ENCODE measurements around the gene FAM163A.
"Not testable (repeated sequence)": the region's sequence is repeated elsewhere in the genome, so short reads cannot be mapped to it uniquely, and the experiment has no call there.

Gene FAM163A

DNA sequence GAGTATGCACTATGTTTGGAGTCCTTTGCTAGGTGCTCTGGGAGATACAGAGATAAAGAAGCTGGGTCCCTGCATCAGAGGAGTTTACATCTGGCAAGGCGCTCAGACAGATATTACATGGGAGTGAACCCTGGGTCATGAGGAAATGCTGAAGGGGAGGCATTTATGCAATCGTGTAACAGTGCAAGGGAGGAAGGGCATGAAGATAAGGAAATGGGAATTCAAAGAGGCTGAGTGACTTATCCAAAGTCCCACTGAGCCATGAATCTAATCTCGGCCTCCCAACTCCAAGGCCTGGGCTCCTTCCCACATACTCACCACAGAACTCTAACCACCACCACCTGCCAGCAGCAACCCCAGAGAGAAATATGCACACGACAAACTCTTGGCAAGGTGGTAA is 51.6 kb downstream of the FAM163A start:
- no peak for DNase-seq

DNA sequence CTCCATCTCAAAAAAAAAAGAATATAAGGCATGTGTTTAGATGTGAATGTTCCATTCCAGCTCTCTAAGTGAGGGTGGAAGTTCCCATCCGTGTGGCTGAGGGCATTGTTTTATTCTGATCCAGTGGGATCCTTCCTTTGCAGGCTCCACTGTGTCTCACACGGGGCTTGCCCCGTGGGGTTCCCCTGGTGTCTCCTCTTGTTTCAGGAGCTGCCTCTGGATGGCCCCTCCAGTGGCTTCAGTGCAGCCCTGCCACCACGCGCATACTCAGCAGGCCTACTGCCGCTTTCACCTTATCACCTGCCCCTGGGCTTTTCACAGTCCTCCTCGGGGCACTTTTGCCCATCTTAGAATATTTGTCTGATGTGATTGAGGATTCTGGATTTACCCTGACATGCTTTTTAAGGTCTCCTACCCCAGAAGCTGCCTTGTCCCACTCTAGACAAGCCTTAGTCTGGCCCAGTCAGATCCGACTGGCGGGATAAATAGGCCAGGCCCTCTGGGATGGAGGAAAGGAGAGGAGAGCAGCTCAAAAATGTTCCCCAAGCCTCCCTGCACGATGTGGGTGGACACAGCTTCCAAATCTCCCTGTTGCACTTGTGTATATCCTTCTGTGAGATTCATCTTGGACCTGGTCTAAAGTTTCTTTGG is 55.2 kb downstream of the FAM163A start:
- no peak for DNase-seq

DNA sequence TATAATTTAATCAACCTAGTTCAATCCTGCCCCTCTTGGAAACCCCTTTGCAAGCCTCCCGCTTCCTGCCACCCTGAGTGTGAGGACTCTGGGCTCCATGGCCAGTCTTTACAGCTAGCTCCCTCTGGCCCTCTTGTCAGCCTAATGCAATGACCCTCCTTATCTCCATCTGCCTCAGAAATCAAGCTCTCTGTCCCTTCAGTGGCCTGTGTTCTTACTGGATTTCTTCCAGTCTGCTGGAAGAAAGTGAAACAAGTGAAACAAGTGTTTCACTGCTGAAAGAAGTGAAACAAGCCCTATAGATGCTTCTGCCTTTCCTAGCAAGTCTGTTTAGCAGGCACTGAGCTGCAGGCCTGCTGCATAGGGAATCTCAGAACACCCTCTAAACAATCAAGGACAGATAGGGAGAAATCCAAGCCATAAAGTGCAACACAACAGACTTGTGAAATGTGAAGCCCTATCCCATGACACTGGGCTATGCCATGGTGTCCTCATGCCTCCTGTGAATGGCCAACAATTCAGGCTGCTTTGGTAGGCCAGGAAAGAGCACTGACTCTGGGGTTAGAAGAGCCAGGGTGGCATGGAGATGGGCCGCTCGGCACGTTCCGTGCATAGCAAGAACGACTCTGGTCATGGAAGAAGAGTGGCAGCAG is 55.9 kb downstream of the FAM163A start:
- no peak for DNase-seq

DNA sequence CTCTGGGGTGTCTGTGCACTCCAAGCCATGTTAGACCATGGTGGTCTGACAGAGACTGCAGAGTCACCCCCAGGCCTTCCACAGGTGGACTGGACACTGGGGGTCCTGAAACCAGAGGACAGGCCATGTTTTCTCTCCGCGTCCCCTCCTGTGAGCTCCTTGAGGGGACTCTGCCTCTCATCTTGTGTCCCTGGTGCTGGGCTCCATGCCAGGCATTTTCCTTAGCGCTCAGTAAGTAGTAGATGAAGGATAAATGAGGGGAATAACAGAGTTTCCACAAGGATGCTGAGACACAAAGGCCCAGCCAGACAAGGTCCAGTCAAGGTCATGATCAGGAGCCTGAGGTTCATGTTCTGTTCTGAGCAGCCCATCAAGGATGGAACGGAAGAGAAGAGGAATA is 57.4 kb downstream of the FAM163A start:
- no peak for DNase-seq

DNA sequence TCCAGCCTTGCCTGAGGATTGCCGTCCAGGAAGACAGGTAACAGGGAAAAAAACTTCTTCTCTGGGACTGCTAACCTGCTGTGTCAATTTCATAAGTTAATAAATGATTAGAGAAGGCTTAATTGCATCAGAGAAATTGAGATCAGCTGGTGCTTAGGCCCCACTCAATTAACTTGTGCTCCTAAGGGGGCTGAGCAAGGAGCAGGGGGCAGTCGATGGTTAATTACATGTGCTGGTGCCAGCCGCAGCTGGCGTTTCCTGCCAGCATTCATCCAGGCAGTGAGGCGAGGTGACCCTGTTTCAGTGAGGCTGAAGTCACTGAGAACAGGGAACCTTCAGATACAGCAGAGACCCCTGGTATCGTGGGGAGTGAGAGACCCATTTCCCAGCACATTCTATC is 60.0 kb downstream of the FAM163A start:
- no peak for DNase-seq

DNA sequence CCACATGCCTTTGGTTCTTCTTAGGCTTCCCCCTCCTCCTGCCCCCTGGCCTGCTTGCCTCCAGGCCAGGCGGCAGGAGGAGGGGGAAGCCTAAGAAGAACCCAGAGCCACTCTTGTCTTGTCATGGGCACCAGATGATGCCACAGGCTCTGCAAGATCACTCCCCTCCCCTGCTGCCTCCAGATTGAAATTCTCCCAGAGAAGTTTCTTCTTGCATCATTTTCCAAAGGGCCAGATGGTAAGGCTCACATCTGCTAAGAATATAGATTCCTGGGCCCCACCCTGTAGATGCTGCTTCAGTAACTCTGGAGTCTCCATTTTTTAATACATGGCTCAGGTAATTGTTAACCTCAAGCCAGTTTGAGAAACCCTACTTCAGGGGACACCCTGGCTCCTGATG is 60.8 kb downstream of the FAM163A start:
- DNase-seq: no peak

DNA sequence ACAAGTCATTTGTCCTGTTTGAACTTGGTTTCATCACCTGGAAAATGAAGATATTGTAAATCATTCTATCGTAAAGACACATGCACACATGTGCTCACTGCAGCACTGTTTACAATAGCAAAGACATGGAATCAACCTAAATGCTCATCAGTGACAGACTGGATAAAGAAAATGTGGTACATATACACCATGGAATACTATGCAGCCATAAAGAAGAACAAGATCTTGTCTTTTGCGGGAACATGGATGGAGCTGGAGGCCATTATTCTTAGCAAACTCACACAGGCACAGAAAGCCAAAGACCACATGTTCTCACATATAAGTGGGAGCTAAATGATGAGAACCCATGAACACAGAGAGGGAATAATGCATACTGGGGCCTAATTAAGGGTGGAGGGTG is 61.3 kb downstream of the FAM163A start:
- DNase-seq: not testable (repeated sequence)

DNA sequence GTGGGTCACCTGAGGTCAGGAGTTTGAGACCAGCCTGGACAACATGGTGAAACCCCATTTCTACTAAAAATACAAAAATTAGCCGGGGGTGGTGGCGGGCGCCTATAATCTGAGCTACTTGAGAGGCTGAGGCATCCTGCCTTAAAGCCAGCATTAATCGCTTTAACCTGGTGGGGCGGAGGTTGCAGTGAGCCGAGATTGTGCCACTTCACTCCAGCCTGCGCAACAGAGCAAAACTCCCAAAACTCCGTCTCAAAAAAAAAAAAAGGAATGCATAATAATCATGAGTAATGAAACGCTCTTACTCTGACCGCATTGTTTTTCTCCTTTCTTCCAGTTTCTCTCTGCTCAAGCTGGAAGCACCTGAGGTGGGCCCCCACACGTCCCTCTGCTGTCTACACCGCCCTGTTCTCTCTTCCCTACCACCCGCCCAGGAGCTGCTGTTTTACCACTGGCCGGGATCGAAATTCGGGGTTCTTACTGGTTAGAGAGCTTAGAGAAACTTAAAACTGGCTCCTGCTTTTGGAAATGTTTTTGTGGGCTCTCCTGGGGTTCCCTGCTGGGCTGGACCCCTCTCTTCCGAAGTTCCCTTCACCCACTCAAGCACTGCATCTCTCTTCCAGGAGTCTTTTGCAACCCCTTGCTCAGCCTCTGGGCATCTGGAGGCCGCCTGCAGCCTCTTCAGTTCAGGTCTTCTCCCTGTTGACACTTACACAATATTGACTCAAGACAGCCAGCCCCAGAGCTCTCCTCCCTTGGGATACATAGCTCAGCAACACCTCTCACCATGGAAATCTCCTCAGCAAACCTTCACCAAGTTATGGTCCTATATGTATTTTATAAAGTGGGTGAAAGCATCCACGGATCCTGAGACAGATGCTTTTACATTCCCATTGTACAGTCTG is 62.5 kb downstream of the FAM163A start:
- no peak for DNase-seq

DNA sequence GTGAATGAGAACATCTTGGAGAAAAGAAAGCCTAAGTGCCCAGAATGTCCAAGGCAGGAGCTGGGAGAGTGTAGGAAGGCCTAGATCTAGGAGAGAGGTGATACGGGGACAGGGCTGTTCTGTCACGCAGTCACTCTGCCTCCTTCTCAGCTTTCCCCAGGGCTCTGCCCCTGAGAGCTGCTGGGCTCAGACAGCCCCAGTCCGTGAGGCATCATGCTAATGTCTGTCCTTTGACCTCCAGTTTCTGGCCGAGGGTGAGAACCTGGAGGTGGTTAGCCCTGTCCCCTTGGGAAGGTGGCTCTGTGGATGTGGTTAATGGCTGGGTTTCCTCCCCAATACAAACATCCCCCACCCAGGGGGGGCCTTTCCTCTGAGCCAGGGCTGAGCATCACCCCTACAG is 63.2 kb downstream of the FAM163A start:
- no peak for DNase-seq

DNA sequence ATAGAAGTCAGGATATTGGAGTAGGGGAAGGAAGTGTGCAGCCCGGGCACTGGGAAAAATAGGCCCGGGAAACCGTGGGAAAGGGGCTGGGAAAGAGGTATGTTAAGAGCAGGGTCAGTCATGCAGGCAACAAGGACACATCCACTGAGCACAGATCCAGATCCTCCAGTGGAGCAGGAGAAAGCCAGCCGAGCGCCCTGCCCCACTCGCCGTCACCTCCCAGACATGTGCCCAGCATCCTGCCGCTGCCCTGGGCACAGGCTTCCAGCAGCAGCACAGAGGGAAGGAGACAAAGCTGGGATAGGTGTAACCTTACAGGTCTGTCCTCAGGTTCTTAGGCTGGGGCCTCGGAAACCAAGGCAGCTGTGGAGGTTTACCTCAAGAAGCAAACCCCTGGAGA is 64.2 kb downstream of the FAM163A start:
- no peak for DNase-seq

DNA sequence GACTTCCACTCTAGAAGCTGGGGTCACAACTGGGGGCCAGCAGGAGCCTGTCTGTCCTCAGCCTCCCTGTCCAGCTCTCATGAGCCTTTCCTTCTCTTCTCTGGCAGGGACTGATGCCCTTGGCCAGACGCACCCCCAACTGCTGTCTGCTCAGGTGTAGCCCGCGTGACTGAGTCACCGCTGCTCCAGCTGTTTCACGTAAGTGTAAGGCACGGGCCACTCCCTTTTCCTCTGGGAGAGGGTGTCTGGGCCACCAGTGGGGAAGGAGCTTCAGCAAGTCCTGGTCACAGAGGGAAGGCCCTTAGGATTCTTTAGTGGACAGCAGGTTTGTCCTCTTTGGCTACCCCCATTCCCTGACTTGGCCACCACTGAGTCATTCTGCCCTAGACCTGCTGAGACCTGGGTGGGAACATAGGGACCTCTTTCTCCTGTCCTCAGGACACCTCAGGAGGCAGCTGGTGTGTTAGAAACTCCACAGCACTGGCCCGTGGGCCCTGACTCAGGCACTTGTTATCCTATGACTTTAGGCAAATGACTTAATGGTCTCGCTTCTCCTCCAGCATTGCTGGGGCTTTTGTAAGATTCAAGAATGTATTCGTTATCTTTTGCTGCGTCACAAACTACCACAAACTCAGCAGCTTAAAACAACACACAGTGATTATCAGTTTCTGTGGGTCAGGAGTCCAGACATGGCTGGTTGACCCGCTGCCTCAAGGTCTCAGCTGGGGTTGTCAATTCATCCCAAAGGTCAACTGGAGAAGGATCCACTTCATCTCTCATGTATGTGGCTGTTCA is 64.8 kb downstream of the FAM163A start:
- DNase-seq: no peak

DNA sequence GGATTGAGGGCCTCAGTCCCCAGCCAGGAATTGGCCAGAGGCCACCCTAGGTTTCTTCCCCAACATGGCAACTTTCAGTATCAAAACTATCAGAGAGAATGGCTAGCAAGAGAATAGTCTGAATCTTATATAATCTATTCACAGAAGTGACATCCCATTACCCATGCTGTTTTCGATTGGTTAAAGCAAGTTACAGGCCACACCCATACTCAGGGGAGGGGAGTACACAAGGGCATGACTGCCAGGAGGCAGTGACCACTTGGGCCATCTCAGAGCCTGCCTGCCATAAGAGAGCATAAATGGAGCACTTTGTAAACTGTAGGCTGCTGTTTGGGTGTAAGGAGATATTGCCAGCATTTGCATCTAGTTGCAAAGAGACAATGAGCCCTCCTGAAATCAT is 65.4 kb downstream of the FAM163A start:
- DNase-seq: no peak

DNA sequence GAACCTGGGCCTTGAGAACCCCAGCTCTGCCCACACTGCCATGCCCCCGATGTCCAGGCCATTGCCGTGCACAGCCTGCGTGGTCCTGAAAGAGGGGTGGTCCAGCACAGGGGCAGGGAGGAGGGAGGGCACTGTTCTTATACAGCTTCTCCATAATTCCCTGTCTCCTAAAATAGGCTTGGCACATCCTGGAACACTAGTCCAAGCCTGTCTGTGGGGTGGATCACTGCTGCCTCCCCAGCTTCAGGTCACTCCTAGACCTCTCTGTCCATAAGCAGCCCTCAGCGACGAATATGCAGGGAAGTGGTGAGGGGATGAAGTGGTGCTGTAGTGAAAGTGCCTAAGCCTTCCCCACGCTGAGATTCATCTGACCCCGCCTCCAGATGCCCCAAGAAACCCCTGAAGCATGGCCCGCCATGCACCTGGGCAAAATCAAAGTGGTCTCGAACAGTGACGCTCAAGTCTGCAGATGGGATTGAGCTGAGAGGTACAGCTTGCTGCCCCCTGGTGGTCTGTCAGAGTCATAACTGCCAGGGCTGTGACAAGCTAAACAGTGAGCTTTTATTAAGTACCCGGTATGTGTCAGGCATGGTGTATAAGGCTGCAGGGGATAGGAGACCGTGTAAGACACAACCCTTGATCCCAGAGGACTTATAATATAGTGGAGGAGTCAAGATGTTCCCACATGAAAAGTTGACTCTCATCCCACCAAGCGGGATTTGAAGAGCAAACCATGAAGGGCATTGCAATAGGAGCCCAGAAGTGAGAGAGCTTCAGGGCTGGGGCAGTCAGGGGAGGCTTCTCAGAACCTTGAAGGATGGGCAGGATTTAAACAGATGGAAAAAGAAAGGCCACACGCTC is 66.6 kb downstream of the FAM163A start:
- peak; percentile 80 for DNase-seq

DNA sequence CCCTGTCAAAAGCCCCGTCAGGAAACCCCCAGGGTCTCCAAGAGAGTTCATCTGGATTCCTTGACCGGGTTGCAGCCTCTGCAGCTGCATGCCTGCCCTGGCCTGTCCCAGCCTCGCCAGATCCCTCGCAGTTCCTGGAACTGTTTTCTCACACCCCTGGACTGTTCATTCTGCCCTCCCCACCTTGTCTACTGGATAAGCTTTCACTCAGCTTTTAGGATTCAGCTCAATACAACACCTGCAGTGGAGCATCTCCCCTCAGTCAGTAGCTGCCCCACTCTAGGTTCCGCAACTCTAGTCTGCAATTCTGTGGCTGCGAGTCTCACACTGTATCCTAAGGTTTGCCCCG is 67.2 kb downstream of the FAM163A start:
- DNase-seq: no peak

DNA sequence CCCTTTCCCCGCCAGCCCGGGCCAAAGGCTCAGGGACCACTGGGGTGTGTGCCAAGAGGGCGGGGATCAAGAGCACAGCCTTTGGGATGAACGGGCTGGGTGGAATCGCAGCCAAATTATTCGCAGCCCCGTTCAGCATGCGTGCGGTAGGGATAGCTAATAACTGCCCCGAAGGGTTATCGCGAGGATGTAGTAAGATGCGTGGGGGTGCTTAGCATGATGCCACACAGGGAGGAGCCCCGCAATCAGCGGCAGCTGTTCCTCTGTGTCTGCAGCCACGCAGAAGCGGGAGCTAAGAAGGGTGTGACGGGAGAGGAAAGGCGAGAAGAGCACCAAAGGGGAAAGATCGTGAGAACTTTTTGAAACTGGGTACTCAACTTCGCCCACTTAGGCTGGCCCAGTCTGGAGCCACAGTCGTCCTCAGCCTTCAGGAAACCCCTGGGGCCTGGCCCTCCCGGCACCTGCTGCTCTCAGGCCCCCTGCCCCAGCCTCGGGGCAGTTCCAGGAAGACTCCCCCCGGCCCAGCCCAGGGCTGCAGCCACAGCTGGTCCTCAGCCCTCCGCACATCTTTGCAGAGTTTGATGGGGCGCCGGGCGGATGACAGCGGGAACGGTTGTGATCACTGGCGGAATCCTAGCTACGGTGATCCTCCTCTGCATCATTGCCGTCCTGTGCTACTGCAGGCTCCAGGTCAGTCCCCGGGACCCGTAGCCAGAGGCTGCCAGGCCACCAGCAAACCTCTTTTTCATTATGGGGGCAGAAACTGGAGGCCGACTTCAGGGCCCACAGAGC is 69.6 kb downstream of the FAM163A start:
- no peak for DNase-seq

DNA sequence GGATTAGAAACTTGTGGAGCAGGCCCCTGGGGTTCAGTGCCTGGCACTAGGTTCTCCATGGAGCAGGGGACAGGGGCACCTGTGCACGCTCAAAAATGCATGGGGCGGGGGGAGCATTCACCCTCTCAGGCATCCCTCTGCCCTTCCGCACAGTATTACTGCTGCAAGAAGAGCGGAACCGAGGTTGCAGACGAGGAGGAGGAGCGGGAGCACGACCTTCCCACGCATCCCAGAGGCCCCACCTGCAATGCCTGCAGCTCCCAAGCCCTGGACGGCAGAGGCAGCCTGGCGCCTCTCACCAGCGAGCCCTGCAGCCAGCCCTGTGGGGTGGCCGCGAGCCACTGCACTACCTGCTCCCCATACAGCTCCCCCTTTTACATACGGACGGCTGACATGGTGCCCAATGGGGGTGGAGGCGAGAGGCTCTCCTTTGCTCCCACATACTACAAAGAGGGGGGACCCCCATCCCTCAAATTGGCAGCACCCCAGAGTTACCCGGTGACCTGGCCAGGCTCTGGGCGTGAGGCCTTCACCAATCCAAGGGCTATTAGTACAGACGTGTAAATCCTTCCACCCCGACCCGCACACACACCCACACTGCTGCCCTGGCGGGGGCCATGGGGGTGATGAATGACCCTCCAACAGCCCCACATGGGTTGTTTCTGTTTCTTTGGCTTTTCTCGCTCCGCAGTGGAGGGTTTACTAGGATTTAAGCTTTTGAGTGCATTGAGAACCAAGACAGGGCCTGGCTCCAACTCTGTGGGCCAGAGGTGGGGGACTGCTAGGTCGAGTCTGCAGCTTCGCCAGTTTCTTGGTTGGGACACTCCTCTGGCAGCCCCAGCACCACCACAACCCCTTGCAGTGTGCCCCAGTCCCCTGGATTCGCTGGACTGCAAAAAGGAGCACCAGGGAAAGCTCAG is 70.8 kb downstream of the FAM163A start:
- no peak for DNase-seq

DNA sequence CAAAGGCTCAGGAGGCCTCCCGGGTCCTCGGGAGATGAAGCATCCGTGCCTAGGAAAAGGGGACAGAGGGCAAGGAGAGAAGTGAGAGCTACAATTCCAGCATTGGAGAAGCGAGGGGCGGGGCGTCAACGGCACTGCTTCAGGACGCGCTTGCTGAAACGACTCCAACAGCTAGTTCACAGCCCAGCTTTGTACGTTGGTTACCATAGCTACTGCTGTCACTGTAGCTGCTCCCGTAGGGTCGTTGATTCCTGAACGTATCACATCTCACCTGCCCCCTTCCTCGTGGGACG is 71.4 kb downstream of the FAM163A start:
- no peak for DNase-seq

DNA sequence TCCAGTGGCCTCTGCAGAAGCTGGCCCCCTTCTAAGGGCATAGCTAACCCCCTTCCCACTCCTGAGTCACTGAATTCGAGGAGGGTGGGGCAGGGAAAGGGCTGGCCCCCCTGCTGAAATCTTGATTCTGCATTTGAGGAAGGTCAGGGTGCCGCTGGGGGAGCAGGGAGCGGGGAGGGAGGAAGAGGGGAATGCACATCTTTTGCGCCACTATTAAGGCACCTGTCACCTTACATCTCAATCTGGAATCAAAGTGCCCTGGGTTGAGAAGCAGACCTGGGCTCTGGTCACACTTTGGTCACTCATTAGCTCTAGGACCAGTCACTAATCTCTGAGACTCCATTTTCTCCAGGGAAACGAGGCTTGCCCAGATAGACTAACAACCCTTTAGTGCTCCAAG is 72.5 kb downstream of the FAM163A start:
- DNase-seq: no peak

DNA sequence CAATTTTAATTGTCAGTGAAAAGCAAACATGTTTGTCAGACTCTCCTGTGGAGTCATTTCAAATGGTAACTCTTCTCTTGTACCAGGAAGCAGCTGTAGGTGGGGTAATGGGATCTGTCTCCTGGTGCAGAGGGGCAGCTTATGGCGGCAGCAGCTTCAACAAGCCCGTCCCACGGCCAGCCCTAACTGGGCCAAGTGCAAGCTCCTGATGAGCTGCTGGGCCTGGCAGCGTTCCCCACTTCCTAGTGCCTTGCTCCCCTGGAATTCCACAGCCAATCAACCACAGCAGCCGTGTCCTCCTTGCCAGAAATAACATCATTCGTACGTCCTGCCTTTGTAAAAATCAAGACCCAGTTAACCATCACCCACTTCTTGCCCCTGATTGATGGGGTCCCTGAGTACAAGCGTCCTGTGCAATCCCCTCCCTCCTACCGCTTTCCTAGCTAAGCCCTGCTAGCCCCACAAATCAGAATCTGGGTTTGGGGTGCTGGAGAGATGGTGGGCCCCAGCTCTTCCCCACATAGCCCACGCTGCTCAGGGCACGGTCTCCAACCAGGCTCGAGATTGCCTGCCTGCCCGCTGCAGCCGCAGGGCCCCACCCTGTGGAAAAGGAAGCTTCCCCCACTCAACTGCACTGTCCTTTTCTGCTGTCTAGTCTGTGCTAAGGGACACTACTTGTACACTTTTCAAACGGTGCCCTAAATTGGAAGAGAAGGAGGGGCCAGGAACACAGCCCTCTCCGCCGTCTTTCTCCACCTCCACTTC is 73.3 kb downstream of the FAM163A start:
- no peak for DNase-seq

DNA sequence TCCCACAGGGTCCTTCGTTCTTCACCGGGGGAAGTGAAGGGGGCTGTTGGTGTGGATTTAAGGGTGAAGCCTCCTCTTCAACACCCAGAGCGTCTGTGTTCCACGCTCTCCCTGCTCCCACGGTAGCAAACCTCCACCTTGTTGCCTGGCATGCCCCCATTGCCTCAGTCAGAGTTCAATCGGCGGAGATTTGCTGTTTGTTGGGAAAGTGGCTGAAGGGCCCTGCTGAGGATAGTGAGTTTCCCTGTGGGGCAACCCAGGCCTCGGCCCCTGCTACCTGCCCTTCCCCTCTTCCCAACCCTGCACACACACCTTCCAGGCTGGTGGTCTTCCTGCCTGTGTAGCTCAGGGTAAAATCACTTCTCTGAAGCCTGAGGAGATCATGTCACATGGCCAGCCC is 74.0 kb downstream of the FAM163A start:
- no peak for DNase-seq
